GM23248 (cell line): ENCODE measurements around the gene WNT8A. TPM values are rescaled to one million over a fixed set of nuclear protein-coding genes. Genes with fewer than 3 reads are reported as not detected.
A peak's percentile ranks its signal among the peaks of the same experiment; 100 is the strongest.

ENCODE experiments used
- DNase-seq: peaks from one replicate; pipeline ENCODE4 v3.0.0-alpha.2; 2015
- H2AFZ ChIP-seq: fragments of 200-600 bp; sonication (generic); 2 replicates; pipeline ENCODE4 v1.6.1; 2016; ENCODE audit warnings: antibody characterized with exemption
- H3F3A ChIP-seq: fragments of 200-600 bp; sonication (generic); 2 replicates; pipeline ENCODE4 v1.6.1; 2016; ENCODE audit warnings: mild to moderate bottlenecking, antibody characterized with exemption, mixed run types; ENCODE audit not compliant: insufficient read depth
- H3K27ac ChIP-seq: fragments of 200-600 bp; sonication (generic); 2 replicates; pipeline ENCODE4 v1.5.1; 2016; ENCODE audit warnings: mild to moderate bottlenecking
- H3K27me3 ChIP-seq: fragments of 200-600 bp; sonication (generic); replicated peaks from 2 replicates; pipeline ENCODE4 v1.6.1; 2016; ENCODE audit warnings: mild to moderate bottlenecking; ENCODE audit not compliant: insufficient read depth
- H3K36me3 ChIP-seq: fragments of 200-600 bp; sonication (generic); 2 replicates; pipeline ENCODE4 v1.6.1; 2016; ENCODE audit warnings: low read depth, mild to moderate bottlenecking
- H3K4me1 ChIP-seq: fragments of 200-600 bp; sonication (generic); 2 replicates; pipeline ENCODE4 v1.6.1; 2016; ENCODE audit warnings: mild to moderate bottlenecking; ENCODE audit not compliant: insufficient read depth
- H3K4me2 ChIP-seq: fragments of 200-600 bp; sonication (generic); one replicate; pipeline ENCODE4 v1.6.1; 2016; ENCODE audit warnings: mild to moderate bottlenecking; ENCODE audit not compliant: unreplicated experiment
- H3K4me3 ChIP-seq: fragments of 200-600 bp; sonication (generic); 2 replicates; pipeline ENCODE4 v1.5.1; 2016; ENCODE audit warnings: mild to moderate bottlenecking
- H3K79me2 ChIP-seq: fragments of 200-600 bp; sonication (generic); 2 replicates; pipeline ENCODE4 v1.6.1; 2016; ENCODE audit warnings: mild to moderate bottlenecking; ENCODE audit not compliant: insufficient read depth
- H3K9ac ChIP-seq: fragments of 200-600 bp; sonication (generic); 2 replicates; pipeline ENCODE4 v1.6.1; 2016; ENCODE audit warnings: mild to moderate bottlenecking
- H3K9me2 ChIP-seq: fragments of 200-600 bp; sonication (generic); 2 replicates; pipeline ENCODE4 v1.6.1; 2016; ENCODE audit warnings: mixed run types, mild to moderate bottlenecking, moderate library complexity; ENCODE audit not compliant: insufficient read depth
- H3K9me3 ChIP-seq: fragments of 200-600 bp; sonication (generic); one replicate; pipeline ENCODE4 v1.6.1; 2017; ENCODE audit warnings: low read depth
- H4K20me1 ChIP-seq: fragments of 200-600 bp; sonication (generic); 2 replicates; pipeline ENCODE4 v1.6.0; 2016; ENCODE audit not compliant: insufficient read depth
- EZH2 ChIP-seq: fragments of 200-600 bp; sonication (generic); IDR thresholded peaks from 2 replicates; pipeline ENCODE4 v1.6.1; 2018; ENCODE audit warnings: antibody characterized with exemption, mild to moderate bottlenecking; ENCODE audit not compliant: insufficient read depth, poor library complexity, severe bottlenecking
- EZH2phosphoT487 ChIP-seq: fragments of 200-600 bp; sonication (generic); IDR thresholded peaks from 2 replicates; pipeline ENCODE4 v1.6.1; 2018; ENCODE audit warnings: antibody characterized with exemption, moderate library complexity, mild to moderate bottlenecking, low read depth; ENCODE audit not compliant: insufficient read depth
- WGBS, 2 experiments: methylation state at CpG; one replicate each; pipeline ENCODE4 v1.1.6; 2015 to 2017; ENCODE audit warnings: low lambda C conversion rate in 2 of 2, low coverage in 1 of 2; ENCODE audit errors: missing lambda C conversion rate in 2 of 2; 5-methylcytosine and 5-hydroxymethylcytosine counted together
- in situ Hi-C: fragments of 300-500 bp; cut with MboI; formaldehyde crosslinking; loops from 2 replicates; pipeline ENCODE4 v1.15.0; 2020
- polyA plus RNA-seq: library from polyadenylated mRNA; unstranded; fragments of >200 nt; fragmentation: Nextera tagmentation; extraction: Ambion mirVana; gene quantifications from 2 replicates; pipeline ENCODE4 v1.2.1, GENCODE V29; 2016
- total RNA-seq: library from RNA; depleted of rRNA; stranded (reverse); fragments of >200 nt; shearing (Covaris generic); gene quantifications from 2 replicates; pipeline ENCODE4 v1.2.3, GENCODE V29; 2014

WNT8A gene
- total and polyA plus RNA-seq, 2 experiments from 2014 or later: not detected

DNA sequence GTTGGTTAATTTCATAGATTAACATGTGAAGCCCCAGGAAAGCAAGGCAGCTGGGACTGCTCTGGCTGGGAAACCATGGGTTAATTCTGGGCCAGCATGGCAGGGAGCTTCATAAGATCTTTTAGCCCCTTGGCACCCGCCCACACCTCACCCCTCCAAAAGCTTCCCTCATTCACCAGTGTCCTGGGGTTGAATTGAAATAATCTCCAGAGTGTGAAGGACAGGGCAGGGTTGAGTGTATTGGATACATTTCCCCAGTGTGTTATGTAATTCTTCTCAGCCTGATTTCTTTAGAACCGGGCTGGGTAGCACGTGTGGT, 19.4 kb downstream of the WNT8A start:
- H4K20me1 ChIP-seq: no peaks in the 10 kb centered on the region
- H2AFZ ChIP-seq: no peak overlapping the region
- WGBS, 2 experiments: 0 to 6% methylated on average over 3 of the region's 3 CpGs
- no peak overlapping the region for H3K4me2 ChIP-seq
- no peak for DNase-seq
- no peaks in the 10 kb centered on the region for H3K79me2 ChIP-seq
- no peak overlapping the region for H3K9ac ChIP-seq
- no peaks in the 10 kb centered on the region for H3K36me3 ChIP-seq
- no peak overlapping the region for H3K4me3 ChIP-seq
- no peaks in the 10 kb centered on the region for H3F3A ChIP-seq
- H3K9me3 ChIP-seq: no peaks in the 10 kb centered on the region
- H3K27me3 ChIP-seq: peaks cover 38% of the 10 kb centered on the region
- no peaks in the 10 kb centered on the region for H3K4me1 ChIP-seq
- in situ Hi-C loops: no loop called here
- no peaks in the 10 kb centered on the region for H3K9me2 ChIP-seq
- TF ChIP-seq EZH2 (no peak), EZH2phosphoT487 (no peak)
- no peak overlapping the region for H3K27ac ChIP-seq

DNA sequence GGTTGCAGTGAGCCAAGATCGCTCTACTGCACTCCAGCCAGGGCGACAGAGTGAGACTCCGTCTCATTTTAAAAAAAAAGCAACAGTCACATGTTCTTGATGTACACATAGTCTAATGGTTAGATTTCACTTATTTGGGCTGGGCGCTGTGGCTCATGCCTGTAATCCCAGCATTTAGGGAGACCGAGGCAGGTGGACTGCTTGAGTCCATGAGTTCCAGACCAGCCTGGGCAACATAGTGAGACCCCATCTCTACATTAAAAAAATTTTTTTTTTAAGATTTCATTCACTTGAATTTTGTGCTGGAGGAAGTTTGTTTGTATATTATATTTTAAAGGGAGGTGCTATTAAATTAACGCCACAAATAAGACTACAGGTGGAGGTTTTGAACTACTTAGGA, 21.9 kb downstream of the WNT8A start:
- Histone ChIP-seq H4K20me1 (no peaks in the 10 kb centered on the region), H3F3A (no peaks in the 10 kb centered on the region), H3K27me3 (peaks cover 46% of the 10 kb centered on the region), H3K4me1 (no peaks in the 10 kb centered on the region), H3K9me3 (no peaks in the 10 kb centered on the region), H3K9me2 (no peaks in the 10 kb centered on the region), H3K36me3 (no peaks in the 10 kb centered on the region), H3K27ac (no peak overlapping the region), H3K79me2 (no peaks in the 10 kb centered on the region), H3K9ac (no peak overlapping the region), H3K4me2 (no peak overlapping the region), H3K4me3 (no peak overlapping the region), H2AFZ (no peak overlapping the region)
- TF ChIP-seq EZH2 (no peak), EZH2phosphoT487 (no peak)
- WGBS, 2 experiments: 71 to 75% methylated on average over 6 of the region's 6 CpGs
- DNase-seq: no peak
- in situ Hi-C loops: no loop called here

DNA sequence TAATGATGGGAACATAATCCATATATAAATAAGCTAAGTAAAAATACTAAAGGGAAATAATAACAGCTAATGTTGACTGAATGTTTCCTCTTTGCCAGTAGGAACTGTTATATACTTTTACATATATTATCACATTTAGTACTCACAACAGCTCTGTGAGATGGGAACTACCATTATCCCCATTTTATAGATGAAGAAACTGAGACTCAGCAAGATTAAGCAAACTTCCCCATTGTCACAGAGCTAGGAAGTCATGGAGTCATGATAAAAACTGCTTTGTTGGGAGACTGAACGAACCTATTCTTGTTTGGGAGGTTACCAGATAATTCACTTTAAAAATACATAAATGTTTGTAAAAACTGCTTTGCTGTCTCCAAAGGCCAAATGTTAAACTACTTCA, 23.4 kb downstream of the WNT8A start:
- Histone ChIP-seq H3K4me2 (no peak overlapping the region), H3K79me2 (no peaks in the 10 kb centered on the region), H4K20me1 (no peaks in the 10 kb centered on the region), H3K4me3 (no peak overlapping the region), H3K9ac (no peak overlapping the region), H3K9me3 (no peaks in the 10 kb centered on the region), H3K9me2 (no peaks in the 10 kb centered on the region), H3K27ac (no peak overlapping the region), H3F3A (no peaks in the 10 kb centered on the region), H3K4me1 (no peaks in the 10 kb centered on the region), H2AFZ (no peak overlapping the region), H3K36me3 (no peaks in the 10 kb centered on the region), H3K27me3 (peaks cover 43% of the 10 kb centered on the region)
- DNase-seq: no peak
- WGBS, 2 experiments: 0 to 6% methylated on average over 1 of the region's 1 CpG
- in situ Hi-C loops: no loop called here
- TF ChIP-seq EZH2phosphoT487 (no peak), EZH2 (no peak)

DNA sequence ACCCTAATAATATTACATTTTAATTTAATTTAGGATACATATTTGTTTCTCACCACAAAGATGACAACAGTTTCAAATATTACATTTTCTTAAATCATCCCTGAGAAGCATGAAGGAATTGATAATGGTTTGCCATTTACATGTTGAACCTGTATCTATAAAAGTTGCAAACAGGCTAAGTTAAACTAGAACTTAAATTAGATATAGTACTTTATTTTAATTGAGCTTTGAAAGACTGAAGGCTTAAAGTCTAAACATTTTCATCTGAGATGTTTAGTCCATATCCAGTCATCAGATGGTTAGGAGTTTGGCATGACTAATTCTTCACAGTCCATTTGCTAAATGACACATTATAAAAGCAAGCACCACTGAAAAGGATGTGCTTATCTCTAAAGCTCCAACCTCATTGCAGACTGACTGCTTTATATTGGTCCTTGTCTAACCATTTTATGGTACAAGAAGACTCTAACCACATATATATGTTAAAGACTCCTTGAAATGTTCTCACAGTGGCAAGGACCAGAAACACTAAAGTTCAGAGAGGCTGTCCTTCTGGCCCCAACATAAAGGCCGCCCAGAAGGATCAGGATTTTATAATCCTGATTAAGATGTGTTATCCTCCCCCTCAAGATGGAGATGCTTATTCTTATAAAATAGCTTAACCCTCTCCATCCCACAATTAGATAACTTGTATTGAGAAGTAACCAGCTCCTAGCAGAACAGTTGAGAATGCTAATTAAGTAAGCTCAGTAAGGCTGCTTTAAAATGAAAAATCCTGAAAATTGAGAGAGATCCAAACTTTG, 25.8 kb downstream of the WNT8A start:
- Histone ChIP-seq H3K36me3 (no peaks in the 10 kb centered on the region), H3F3A (no peaks in the 10 kb centered on the region), H4K20me1 (no peaks in the 10 kb centered on the region), H3K27me3 (peaks cover 25% of the 10 kb centered on the region), H2AFZ (no peak overlapping the region), H3K27ac (no peak overlapping the region), H3K4me3 (no peak overlapping the region), H3K4me2 (no peak overlapping the region), H3K9ac (no peak overlapping the region), H3K9me3 (no peaks in the 10 kb centered on the region), H3K4me1 (no peaks in the 10 kb centered on the region), H3K79me2 (no peaks in the 10 kb centered on the region), H3K9me2 (no peaks in the 10 kb centered on the region)
- in situ Hi-C loops: no loop called here
- peak; percentile 51 for DNase-seq
- WGBS, 2 experiments: 30 to 40% methylated on average over 1 of the region's 1 CpG
- no peak for TF ChIP-seq EZH2
- no peak for TF ChIP-seq EZH2phosphoT487
